PC-9 (cell line): ENCODE results near the gene NCOA5.

ENCODE experiments used
- CTCF ChIP-seq: fragments of 200-600 bp; sonication (generic); conservative IDR thresholded peaks from 2 replicates; pipeline ENCODE4 v1.6.1; 2017; ENCODE audit warnings: mixed run types, antibody characterized with exemption, mild to moderate bottlenecking, moderate library complexity
- EZH2 ChIP-seq: fragments of 200-600 bp; sonication (generic); IDR thresholded peaks from 2 replicates; pipeline ENCODE4 v1.8.0; 2017; ENCODE audit warnings: antibody characterized with exemption, low read depth

DNA sequence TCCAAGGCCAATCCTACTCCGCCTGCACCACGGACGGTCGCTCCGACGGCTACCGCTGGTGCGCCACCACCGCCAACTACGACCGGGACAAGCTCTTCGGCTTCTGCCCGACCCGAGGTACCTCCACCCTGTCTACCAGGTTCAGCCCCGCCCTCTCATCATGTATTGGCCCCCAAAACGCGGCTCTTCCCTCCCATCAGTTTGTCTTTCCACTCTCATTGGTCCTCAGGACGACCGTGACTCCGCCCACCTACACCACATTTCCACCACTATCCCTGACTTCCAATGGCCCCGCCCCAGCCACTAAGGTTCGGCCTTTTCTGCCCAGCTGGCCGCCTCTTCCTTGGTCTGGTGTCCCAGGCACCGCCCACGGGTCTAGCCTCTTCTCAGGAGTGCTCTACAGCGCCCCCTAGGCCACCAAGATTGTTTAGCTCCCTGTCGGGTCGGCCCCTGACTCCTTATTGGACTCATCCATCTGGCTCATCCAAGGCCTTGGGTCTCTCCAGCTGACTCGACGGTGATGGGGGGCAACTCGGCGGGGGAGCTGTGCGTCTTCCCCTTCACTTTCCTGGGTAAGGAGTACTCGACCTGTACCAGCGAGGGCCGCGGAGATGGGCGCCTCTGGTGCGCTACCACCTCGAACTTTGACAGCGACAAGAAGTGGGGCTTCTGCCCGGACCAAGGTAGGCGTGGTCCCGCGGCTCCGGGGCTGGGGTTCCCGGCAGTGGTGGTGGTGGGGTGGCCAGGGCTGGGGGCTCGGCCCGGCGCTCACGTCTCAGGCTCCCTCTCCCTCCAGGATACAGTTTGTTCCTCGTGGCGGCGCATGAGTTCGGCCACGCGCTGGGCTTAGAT, 77.9 kb downstream of the NCOA5 start:
- TF ChIP-seq CTCF = peak; percentile 60
- no peak for TF ChIP-seq EZH2
